DOHH2 (cell line): ENCODE measurements around the gene EFCAB5.

Experiments used
- EZH2phosphoT487 ChIP-seq: fragments of 200-600 bp; sonication (generic); IDR thresholded peaks from 2 replicates; pipeline ENCODE4 v1.6.1; 2017; ENCODE audit warnings: borderline replicate concordance, mild to moderate bottlenecking, antibody characterized with exemption, low read length, moderate library complexity, mixed read lengths
- TF ChIP-seq, protein P1 (sequence below): fragments of 200-600 bp; sonication (generic); IDR thresholded peaks from one replicate; pipeline ENCODE4 v1.5.1; 2014; ENCODE audit warnings: antibody characterized with exemption, mild to moderate bottlenecking, low read depth, low read length; ENCODE audit not compliant: poor library complexity, severe bottlenecking

DNA sequence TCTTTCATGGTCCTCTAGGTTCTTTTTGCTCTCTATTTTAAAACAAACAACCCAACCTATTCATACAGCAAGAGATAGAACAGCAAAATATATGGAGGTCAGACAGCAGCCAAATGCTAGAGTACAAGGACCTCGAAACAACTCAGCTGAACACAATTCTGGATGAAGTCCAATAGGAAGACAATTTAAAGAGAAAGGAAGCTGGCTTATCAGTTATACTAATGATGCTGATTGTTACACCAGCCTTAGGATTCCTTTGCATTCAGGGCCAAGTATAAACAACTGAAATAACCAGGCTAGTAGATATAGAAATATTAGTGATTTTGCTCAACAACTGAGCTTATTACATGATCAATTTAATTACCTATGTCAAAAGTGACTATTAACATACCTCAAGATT, 13.9 kb upstream of the EFCAB5 start:
- TF ChIP-seq, protein P1, sequence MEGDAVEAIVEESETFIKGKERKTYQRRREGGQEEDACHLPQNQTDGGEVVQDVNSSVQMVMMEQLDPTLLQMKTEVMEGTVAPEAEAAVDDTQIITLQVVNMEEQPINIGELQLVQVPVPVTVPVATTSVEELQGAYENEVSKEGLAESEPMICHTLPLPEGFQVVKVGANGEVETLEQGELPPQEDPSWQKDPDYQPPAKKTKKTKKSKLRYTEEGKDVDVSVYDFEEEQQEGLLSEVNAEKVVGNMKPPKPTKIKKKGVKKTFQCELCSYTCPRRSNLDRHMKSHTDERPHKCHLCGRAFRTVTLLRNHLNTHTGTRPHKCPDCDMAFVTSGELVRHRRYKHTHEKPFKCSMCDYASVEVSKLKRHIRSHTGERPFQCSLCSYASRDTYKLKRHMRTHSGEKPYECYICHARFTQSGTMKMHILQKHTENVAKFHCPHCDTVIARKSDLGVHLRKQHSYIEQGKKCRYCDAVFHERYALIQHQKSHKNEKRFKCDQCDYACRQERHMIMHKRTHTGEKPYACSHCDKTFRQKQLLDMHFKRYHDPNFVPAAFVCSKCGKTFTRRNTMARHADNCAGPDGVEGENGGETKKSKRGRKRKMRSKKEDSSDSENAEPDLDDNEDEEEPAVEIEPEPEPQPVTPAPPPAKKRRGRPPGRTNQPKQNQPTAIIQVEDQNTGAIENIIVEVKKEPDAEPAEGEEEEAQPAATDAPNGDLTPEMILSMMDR = no peak
- TF ChIP-seq EZH2phosphoT487 = no peak
